Esophagus (tissue), 2 donors: ENCODE measurements around the gene HOXC12. TPM values are rescaled to one million over a fixed set of nuclear protein-coding genes. Genes with fewer than 3 reads are reported as not detected.

Source experiments
- H3K27ac ChIP-seq, 2 donors: one replicate each; pipeline ENCODE4 v1.5.1; 2013; ENCODE audit warnings: low read depth in 2 of 2, mild to moderate bottlenecking in 2 of 2, inconsistent platforms in 1 of 2, low read length in 1 of 2, moderate library complexity in 1 of 2
- H3K27me3 ChIP-seq, 2 donors: one replicate each; pipeline ENCODE4 v1.6.1; 2013; ENCODE audit warnings: low read length in 2 of 2, control low read depth in 1 of 2, mild to moderate bottlenecking in 1 of 2; ENCODE audit not compliant: insufficient read depth in 2 of 2, control insufficient read depth in 1 of 2
- H3K36me3 ChIP-seq, 2 donors: one replicate each; pipeline ENCODE4 v1.6.1; 2013; ENCODE audit warnings: low read length in 1 of 2; ENCODE audit not compliant: control insufficient read depth in 2 of 2, insufficient read depth in 2 of 2
- H3K4me1 ChIP-seq, 2 donors: one replicate each; pipeline ENCODE4 v1.6.1; 2013; ENCODE audit warnings: low read length in 1 of 2; ENCODE audit not compliant: control insufficient read depth in 2 of 2, insufficient read depth in 2 of 2
- H3K4me3 ChIP-seq, 2 donors: one replicate each; pipeline ENCODE4 v1.5.1; 2013; ENCODE audit warnings: low read length in 2 of 2, mild to moderate bottlenecking in 2 of 2, low read depth in 1 of 2, moderate library complexity in 1 of 2
- H3K9me3 ChIP-seq, 2 donors: one replicate each; pipeline ENCODE4 v1.6.1; 2013; ENCODE audit warnings: mild to moderate bottlenecking in 2 of 2, low read depth in 1 of 2, low read length in 1 of 2, moderate library complexity in 1 of 2; ENCODE audit not compliant: control insufficient read depth in 2 of 2, insufficient read depth in 1 of 2
- WGBS, 2 donors: extraction: QIAGEN DNeasy Blood & Tissue Kit; methylation state at CpG; one replicate each; pipeline ENCODE4 v1.1.7; 2013; 5-methylcytosine and 5-hydroxymethylcytosine counted together
- polyA plus RNA-seq, 2 donors: library from polyadenylated mRNA; stranded (reverse); fragments of 200-250 nt; gene quantifications; one replicate each; pipeline ENCODE4 v1.2.3, GENCODE V29; 2013
- donor health status: healthy with polysubstance abuse.
- donor health status: Bipolar disorder and iron deficiency.

The HOXC12 gene
- polyA plus RNA-seq, 2 donors: not detected

DNA sequence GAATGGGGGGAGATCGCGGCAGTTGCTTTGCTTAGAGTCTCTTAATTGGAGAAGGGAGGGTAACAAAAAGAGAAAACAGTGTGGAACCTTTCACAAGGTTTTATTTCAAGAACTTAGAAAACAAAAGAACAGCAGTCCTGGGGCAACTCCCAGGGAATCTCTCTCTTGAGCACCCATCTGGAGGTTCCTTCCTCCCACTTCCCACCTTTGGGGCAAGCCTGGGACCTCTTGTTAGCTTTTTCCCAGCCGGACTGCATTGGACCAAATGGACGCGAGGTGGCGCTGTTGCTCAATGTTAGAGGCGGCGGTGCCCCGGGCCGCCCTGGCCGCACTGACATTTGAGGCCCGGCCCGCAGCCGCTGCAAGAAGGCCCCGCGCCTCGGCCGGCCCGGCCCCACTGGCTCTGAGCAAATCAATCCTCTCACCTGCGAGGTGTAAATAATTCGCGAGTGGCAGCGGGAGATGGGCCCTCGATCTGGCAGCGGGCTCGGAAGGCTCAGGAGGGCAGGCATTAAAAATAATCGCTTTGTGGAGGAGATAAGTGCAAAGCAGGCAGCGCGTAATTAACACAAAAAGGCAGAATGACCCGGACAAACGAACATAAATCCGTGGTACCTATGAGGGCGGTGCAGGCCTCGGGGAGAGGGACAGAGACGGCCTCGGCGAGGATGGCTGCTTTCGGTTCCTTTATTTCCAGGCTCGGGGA is 51.3 kb downstream of the HOXC12 start:
- Histone ChIP-seq H3K9me3 (no peaks in the 10 kb centered on the region), H3K27me3 (peaks cover 0 to 36% of the 10 kb centered on the region in 2 donors), H3K36me3 (no peaks in the 10 kb centered on the region), H3K4me3 (no peak overlapping the region), H3K27ac (no peak overlapping the region), H3K4me1 (peaks cover 0 to 2% of the 10 kb centered on the region in 2 donors)
- 8 to 9% methylated on average over 39 of the region's 39 CpGs for WGBS, 2 donors

DNA sequence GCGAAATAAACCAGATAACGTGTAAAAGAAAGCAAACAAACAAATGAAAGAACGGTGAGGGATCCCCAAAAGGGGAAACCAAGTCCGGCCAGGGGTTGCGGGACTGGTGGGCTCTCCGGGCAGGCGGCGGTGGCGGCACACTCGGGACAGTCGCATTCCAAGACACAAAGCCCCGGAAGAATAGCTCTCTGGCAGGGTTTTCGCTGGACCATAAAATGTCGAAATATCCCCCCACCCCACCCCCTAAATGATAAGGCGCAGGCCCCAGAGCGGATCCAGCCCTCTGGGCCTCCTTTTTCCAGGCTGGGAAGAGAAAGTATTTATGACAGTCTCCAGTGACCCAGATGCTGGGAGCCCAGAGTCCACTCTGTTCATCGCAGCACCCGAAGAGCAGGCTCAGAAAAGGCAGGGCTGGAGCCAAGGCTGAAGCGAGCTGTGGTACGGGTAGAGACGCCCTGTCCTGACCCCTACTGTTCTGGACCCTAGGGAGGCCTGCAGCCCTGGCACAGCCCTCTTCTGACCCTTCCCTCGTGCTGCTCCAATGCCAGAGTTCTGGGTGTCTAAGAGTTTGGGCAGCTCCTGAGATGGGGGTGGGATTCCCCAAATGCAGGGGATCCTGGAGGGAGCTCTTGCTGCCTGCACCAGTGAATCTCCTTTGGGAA is 52.0 kb downstream of the HOXC12 start:
- Histone ChIP-seq H3K36me3 (no peaks in the 10 kb centered on the region), H3K4me1 (peaks cover 0 to 2% of the 10 kb centered on the region in 2 donors), H3K4me3 (no peak overlapping the region), H3K27me3 (peaks cover 0 to 29% of the 10 kb centered on the region in 2 donors), H3K27ac (no peak overlapping the region), H3K9me3 (no peaks in the 10 kb centered on the region)
- WGBS, 2 donors: 31 to 51% methylated on average over 22 of the region's 22 CpGs

DNA sequence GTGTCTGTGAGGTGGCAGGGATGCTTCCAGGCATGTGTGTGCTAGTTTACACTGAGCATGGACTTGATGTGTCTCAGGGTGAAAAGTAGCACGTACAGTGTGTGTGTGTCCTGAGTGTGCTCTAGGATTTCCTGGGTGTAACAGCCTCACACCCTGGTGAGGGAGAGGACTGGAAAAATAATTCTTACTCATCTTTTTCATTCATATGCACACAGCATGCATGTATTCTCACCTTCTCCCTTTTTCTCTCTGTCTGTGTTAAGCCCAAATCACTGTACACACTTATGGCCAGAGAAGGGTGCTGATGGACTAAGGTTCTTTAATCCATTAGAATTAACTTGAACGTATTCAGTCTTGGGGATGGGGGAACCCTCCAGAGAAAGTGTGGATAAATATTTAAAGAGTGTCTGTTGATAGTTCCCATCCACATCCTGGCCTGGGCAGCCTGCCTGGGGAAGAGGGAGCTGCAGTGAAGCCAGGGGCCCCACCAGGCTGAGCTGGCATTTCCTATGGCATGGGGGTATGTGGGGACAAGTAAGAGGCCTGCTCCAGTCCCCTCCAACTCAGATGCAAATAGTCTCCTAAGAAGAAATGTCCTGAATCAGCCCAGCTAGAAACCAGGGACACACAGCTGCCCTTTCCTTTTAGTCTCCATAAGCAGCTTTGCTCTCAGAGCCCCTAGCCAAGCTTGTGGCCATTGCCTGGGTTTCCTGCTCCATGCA is 53.0 kb downstream of the HOXC12 start:
- Histone ChIP-seq H3K27me3 (peaks cover 0 to 27% of the 10 kb centered on the region in 2 donors), H3K9me3 (no peaks in the 10 kb centered on the region), H3K36me3 (no peaks in the 10 kb centered on the region), H3K27ac (no peak overlapping the region), H3K4me3 (no peak overlapping the region), H3K4me1 (peaks cover 0 to 2% of the 10 kb centered on the region in 2 donors)
- 67 to 73% methylated on average over 2 of the region's 2 CpGs for WGBS, 2 donors

GRCh38 chr12:54008260-54008552 is 53.5 kb downstream of the HOXC12 start:
- Histone ChIP-seq H3K4me3 (no peak overlapping the region), H3K27ac (no peak overlapping the region)

More at GRCh38 chr12:54008260-54008552, 53.5 kb downstream of the HOXC12 start:
- no peaks in the 10 kb centered on the region for H3K36me3 ChIP-seq
- WGBS, 2 donors: 47 to 48% methylated on average over 2 of the region's 2 CpGs
- no peaks in the 10 kb centered on the region for H3K9me3 ChIP-seq
- peaks cover 0 to 31% of the 10 kb centered on the region in 2 donors for H3K27me3 ChIP-seq
- peaks cover 0 to 2% of the 10 kb centered on the region in 2 donors for H3K4me1 ChIP-seq

Other genes starting within 250 kb of the HOXC12 start
- 10 to 100 TPM; 49.7 to 72.7 TPM for gene CALCOCO1, start 227.5 kb upstream of the HOXC12 start, polyA plus RNA-seq
- not detected for gene CISTR, start 202.9 kb upstream of the HOXC12 start, polyA plus RNA-seq
- under 1 TPM; 0.02 to 0.04 TPM for gene HOXC13, start 16.1 kb upstream of the HOXC12 start, polyA plus RNA-seq
- not detected for gene HOXC11, start 18.2 kb downstream of the HOXC12 start, polyA plus RNA-seq
- not detected for gene HOTAIR, start 20.1 kb downstream of the HOXC12 start, polyA plus RNA-seq
- gene HOXC10, start 30.2 kb downstream of the HOXC12 start, polyA plus RNA-seq: under 1 TPM; 0.02 to 0.04 TPM
- under 1 TPM; 0.20 to 0.51 TPM for gene HOXC9, start 45.3 kb downstream of the HOXC12 start, polyA plus RNA-seq
- gene HOXC8, start 54.1 kb downstream of the HOXC12 start, polyA plus RNA-seq: under 1 TPM; 0.04 to 0.21 TPM
- 1 to 10 TPM; 1.4 TPM for gene HOXC6, start 73.5 kb downstream of the HOXC12 start, polyA plus RNA-seq
- under 1 TPM; 0.41 to 0.96 TPM for gene HOXC5, start 78.1 kb downstream of the HOXC12 start, polyA plus RNA-seq
- 1 to 10 TPM; 3.3 to 3.7 TPM for gene HOXC4, start 98.9 kb downstream of the HOXC12 start, polyA plus RNA-seq
- 10 to 100 TPM; 38.2 to 40.9 TPM for gene SMUG1, start 234.1 kb downstream of the HOXC12 start, polyA plus RNA-seq